ENCODE results near the gene RPL39L. TPM values are rescaled to one million over a fixed set of nuclear protein-coding genes. Genes with fewer than 3 reads are reported as not detected.

The RPL39L gene
- polyA plus RNA-seq, 3 donors = 1.1 to 3.4 (median 3.1) TPM

GRCh38 chr3:187072511-187072910 lies 66.8 kb downstream of the RPL39L start:
- H2AFZ ChIP-seq (ENCODE audit: insufficient read depth, low read depth, low read length, poor library complexity, severe bottlenecking) = no peak overlapping the region
- no peak for DNase-seq
- H3K27ac ChIP-seq (ENCODE audit: low read depth in 1 of 2, low read length in 2 of 2) = no peak overlapping the region
- no peaks in the 10 kb centered on the region for H3K27me3 ChIP-seq (ENCODE audit: control insufficient read depth in 2 of 2, insufficient read depth in 2 of 2, low read length in 2 of 2)
- Mint-ChIP-seq H3K4me3 (no peak overlapping the region), H3K27me3 (ENCODE audit: low read depth in 3 of 3) (no peaks in the 10 kb centered on the region), H3K27ac (peak overlapping the region in 2 of 7 donors; percentile 15 to 53), H3K36me3 (peaks cover 67 to 71% of the 10 kb centered on the region in 2 donors), H3K9me3 (peaks cover 0 to 5% (median 0%) of the 10 kb centered on the region in 7 donors), H3K4me1 (peaks cover 14% of the 10 kb centered on the region)
- no peak for TF ChIP-seq CTCF (IDR thresholded peaks at IDR 0.05)
- no peaks in the 10 kb centered on the region for H4K20me1 ChIP-seq (ENCODE audit: insufficient read depth, low read length)
- peaks cover 10 to 11% of the 10 kb centered on the region in 2 donors for H3K4me1 ChIP-seq (ENCODE audit: control insufficient read depth in 1 of 2, insufficient read depth in 2 of 2, low read length in 2 of 2)
- no peak overlapping the region for H3K4me2 ChIP-seq (replicated peaks; ENCODE audit: extremely low read depth, low read length, poor library complexity, severe bottlenecking)
- H3K9me3 ChIP-seq (replicated peaks in 1 of 2; ENCODE audit: control insufficient read depth in 1 of 2, insufficient read depth in 1 of 2, low read length in 2 of 2) = no peaks in the 10 kb centered on the region
- no peak overlapping the region for H3K9ac ChIP-seq (ENCODE audit: insufficient read depth, low read length, poor library complexity, severe bottlenecking)
- intact Hi-C loops (cut with micrococcal nuclease) = no loop called here
- H3K4me3 ChIP-seq (replicated peaks in 1 of 3; ENCODE audit: low read depth in 2 of 3, low read length in 3 of 3) = no peak overlapping the region
- 50% methylated on average over 3 of the region's 5 CpGs for WGBS (ENCODE audit: insufficient coverage)
- no peaks in the 10 kb centered on the region for H3K79me2 ChIP-seq (ENCODE audit: insufficient read depth, low read length)
- H3K36me3 ChIP-seq (replicated peaks in 1 of 2; ENCODE audit: control insufficient read depth in 1 of 2, insufficient read depth in 2 of 2, low read length in 2 of 2) = peaks cover 41 to 65% of the 10 kb centered on the region in 2 donors

GRCh38 chr3:187072102-187072501 lies 67.2 kb downstream of the RPL39L start:
- intact Hi-C loops (cut with micrococcal nuclease) = no loop called here
- H3K9me3 Mint-ChIP-seq = peaks cover 0 to 5% (median 0%) of the 10 kb centered on the region in 7 donors
- no peak for TF ChIP-seq CTCF (IDR thresholded peaks at IDR 0.05)
- H3K4me1 ChIP-seq (ENCODE audit: control insufficient read depth in 1 of 2, insufficient read depth in 2 of 2, low read length in 2 of 2) = peaks cover 10 to 11% of the 10 kb centered on the region in 2 donors
- no peaks in the 10 kb centered on the region for H3K27me3 ChIP-seq (ENCODE audit: control insufficient read depth in 2 of 2, insufficient read depth in 2 of 2, low read length in 2 of 2)
- peaks cover 14% of the 10 kb centered on the region for H3K4me1 Mint-ChIP-seq
- H4K20me1 ChIP-seq (ENCODE audit: insufficient read depth, low read length) = no peaks in the 10 kb centered on the region
- H3K9ac ChIP-seq (ENCODE audit: insufficient read depth, low read length, poor library complexity, severe bottlenecking) = no peak overlapping the region
- H3K36me3 ChIP-seq (replicated peaks in 1 of 2; ENCODE audit: control insufficient read depth in 1 of 2, insufficient read depth in 2 of 2, low read length in 2 of 2) = peaks cover 37 to 61% of the 10 kb centered on the region in 2 donors
- H2AFZ ChIP-seq (ENCODE audit: insufficient read depth, low read depth, low read length, poor library complexity, severe bottlenecking) = no peak overlapping the region
- no peak overlapping the region for H3K4me3 Mint-ChIP-seq
- H3K79me2 ChIP-seq (ENCODE audit: insufficient read depth, low read length) = no peaks in the 10 kb centered on the region
- H3K4me3 ChIP-seq (replicated peaks in 1 of 3; ENCODE audit: low read depth in 2 of 3, low read length in 3 of 3) = no peak overlapping the region
- H3K27me3 Mint-ChIP-seq (ENCODE audit: low read depth in 3 of 3) = no peaks in the 10 kb centered on the region
- DNase-seq = no peak
- no peak overlapping the region for H3K4me2 ChIP-seq (replicated peaks; ENCODE audit: extremely low read depth, low read length, poor library complexity, severe bottlenecking)
- WGBS (ENCODE audit: insufficient coverage) = 69% methylated on average over 2 of the region's 3 CpGs
- peaks cover 69 to 72% of the 10 kb centered on the region in 2 donors for H3K36me3 Mint-ChIP-seq
- H3K9me3 ChIP-seq (replicated peaks in 1 of 2; ENCODE audit: control insufficient read depth in 1 of 2, insufficient read depth in 1 of 2, low read length in 2 of 2) = no peaks in the 10 kb centered on the region
- H3K27ac Mint-ChIP-seq = peak overlapping the region in 1 of 7 donors; percentile 15
- no peak overlapping the region for H3K27ac ChIP-seq (ENCODE audit: low read depth in 1 of 2, low read length in 2 of 2)

Other genes with a start within 250 kb of the RPL39L start
- 10 to 100 TPM; 19.0 to 24.4 (median 20.5) TPM for gene ST6GAL1, start 209.0 kb downstream of the RPL39L start, polyA plus RNA-seq
- gene RTP1, start 58.0 kb upstream of the RPL39L start, polyA plus RNA-seq = not detected
- gene MASP1, start 152.2 kb upstream of the RPL39L start, polyA plus RNA-seq = not detected
- 1 to 10 TPM; 1.7 to 6.6 (median 3.3) TPM for gene RTP4, start 228.9 kb upstream of the RPL39L start, polyA plus RNA-seq

All from CD14-positive monocyte (primary cell).